Activated CD8-positive, alpha-beta memory T cell treated with anti-CD3 and anti-CD28 coated beads, Interleukin-2, amount 50 U/mL, for 1 hour (primary cell): ENCODE data around the gene CSGALNACT2.

Source experiments
- DNase-seq: peaks from one replicate; pipeline ENCODE4 v3.0.0-alpha.2; 2020; ENCODE audit errors: extremely low read depth

CSGALNACT2 gene

GRCh38 chr10:43124094-43124521 is 14.1 kb upstream of the CSGALNACT2 start:
- no peak for DNase-seq

GRCh38 chr10:43124574-43125273 is 13.5 kb upstream of the CSGALNACT2 start:
- DNase-seq = no peak

GRCh38 chr10:43125274-43125845 is 12.9 kb upstream of the CSGALNACT2 start:
- DNase-seq = no peak

- DNase-seq = no peak
Measured at GRCh38 chr10:43125881-43126731, 12.1 kb upstream of the CSGALNACT2 start.

- DNase-seq = no peak
Measured at GRCh38 chr10:43126759-43127424, 11.4 kb upstream of the CSGALNACT2 start.

GRCh38 chr10:43127442-43127841 is 10.8 kb upstream of the CSGALNACT2 start:
- no peak for DNase-seq

- no peak for DNase-seq
Measured at GRCh38 chr10:43128331-43128730, 9.9 kb upstream of the CSGALNACT2 start.

DNA sequence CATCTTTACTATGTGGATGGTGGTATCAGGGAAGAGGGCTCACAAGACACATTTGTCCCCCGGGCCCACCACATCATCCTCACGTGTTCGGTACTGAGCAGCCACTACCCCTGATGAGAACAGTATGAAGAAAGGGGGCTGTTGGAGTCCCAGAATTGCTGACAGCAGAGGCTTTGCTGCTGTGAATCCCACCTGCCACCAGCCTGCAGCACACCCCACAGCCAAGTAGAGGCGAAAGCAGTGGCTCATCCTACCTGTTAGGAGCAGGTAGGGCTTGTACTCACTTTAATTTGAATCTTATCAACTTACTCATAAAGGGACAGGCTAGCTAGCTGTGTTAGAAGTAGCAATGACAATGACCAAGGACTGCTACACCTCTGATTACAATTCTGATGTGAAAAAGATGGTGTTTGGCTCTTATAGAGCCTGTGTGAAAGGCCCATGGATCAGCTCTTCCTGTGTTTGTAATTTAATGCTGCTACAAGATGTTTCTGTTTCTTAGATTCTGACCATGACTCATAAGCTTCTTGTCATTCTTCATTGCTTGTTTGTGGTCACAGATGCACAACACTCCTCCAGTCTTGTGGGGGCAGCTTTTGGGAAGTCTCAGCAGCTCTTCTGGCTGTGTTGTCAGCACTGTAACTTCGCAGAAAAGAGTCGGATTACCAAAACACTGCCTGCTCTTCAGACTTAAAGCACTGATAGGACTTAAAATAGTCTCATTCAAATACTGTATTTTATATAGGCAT is 9.1 kb upstream of the CSGALNACT2 start:
- DNase-seq = no peak

GRCh38 chr10:43130770-43131171 is 7.5 kb upstream of the CSGALNACT2 start:
- no peak for DNase-seq

GRCh38 chr10:43131256-43131655 is 7.0 kb upstream of the CSGALNACT2 start:
- no peak for DNase-seq

GRCh38 chr10:43131906-43132305 is 6.3 kb upstream of the CSGALNACT2 start:
- no peak for DNase-seq

- DNase-seq = no peak
Measured at GRCh38 chr10:43132867-43133787, 5.1 kb upstream of the CSGALNACT2 start.

- DNase-seq = no peak
Measured at GRCh38 chr10:43134126-43134905, 3.9 kb upstream of the CSGALNACT2 start.

DNA sequence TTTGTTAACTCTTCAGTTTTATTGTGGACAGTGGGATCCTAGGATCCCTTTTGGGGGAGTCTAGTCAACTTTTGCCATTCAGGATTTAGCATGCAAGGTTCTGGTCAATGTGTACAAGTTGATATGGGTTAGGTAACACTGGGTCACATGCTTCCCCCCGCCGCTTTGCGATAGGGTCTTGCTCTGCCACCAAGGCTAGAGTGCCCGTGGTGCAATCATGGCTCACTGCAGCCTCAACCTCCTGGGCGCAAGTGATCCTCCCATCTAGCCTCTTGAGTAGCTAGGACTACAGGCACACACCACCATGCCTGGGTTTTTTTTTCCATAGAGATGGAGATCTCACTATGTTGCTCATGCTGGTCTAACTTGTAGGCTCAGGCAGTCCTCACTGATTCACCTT is 3.2 kb upstream of the CSGALNACT2 start:
- DNase-seq = no peak

GRCh38 chr10:43135656-43136055 is 2.6 kb upstream of the CSGALNACT2 start:
- no peak for DNase-seq

DNA sequence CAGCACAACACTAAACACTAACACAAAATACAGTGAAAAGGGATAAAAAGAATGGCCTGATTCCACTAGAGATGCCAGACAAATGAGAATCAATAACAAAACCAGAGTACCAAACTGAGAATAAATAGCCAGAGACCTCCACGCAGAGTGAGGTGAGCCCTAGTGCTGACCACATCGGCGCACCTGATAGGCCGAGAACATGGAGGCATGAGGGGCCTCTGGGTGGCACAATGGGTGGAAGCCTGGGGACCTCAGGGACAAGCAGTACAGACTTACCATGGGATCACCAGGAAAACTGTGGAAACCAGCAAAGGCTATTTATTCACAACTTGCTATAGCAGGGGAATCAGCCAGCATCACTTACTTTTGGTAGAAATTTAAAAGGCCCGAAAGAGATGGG is 1.8 kb upstream of the CSGALNACT2 start:
- DNase-seq = no peak

- no peak for DNase-seq
Measured at GRCh38 chr10:43136995-43137716, 1.1 kb upstream of the CSGALNACT2 start.

GRCh38 chr10:43137717-43138020 is 576 bp upstream of the CSGALNACT2 start:
- DNase-seq = no peak

DNA sequence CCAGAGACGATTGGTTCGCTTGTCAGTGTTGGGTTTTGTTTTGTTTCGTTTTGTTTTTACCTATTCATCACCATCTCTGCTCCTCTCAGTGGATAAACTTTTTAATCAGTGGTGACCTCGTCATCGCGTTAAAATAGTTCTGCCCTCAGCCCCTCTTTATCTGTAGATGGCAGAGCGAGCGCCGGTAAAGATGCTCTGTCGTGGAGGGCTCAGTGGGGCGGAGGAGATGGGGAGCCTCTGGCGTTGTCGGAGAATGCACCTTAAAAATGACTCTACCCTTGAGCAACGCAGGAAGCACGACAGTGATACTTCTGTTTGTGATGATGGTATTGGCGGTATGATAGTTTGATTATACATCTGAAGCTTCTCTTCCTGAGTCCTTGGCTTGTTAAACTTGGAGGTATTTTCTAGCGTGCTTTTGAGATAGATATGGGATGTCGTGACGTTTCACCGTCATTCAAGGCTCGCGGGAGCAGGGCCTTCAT is 554 bp downstream of the CSGALNACT2 start:
- peak; percentile 42 for DNase-seq
